ENCODE data around the gene HNRNPF. TPM values are rescaled to one million over a fixed set of nuclear protein-coding genes. Genes with fewer than 3 reads are reported as not detected.
A peak's percentile ranks its signal among the peaks of the same experiment; 100 is the strongest.

Gene HNRNPF
- total RNA-seq, 2 donors from 2014 or later = 283 to 299 TPM

- WGBS, 2 experiments (ENCODE audit: insufficient coverage in 1 of 2, insufficient read length in 1 of 2) = 94 to 100% methylated on average over 5 to 6 of the region's 6 CpGs
- H3K4me3 ChIP-seq (ENCODE audit: low read length) = no peak overlapping the region
These were observed 12.5 kb upstream of the HNRNPF start for GRCh38 chr10:43421519-43421918.

GRCh38 chr10:43421201-43421507 is 12.2 kb upstream of the HNRNPF start:
- WGBS, 2 experiments (ENCODE audit: insufficient coverage in 1 of 2, insufficient read length in 1 of 2) = 84 to 92% methylated on average over 2 to 4 of the region's 4 CpGs
- Histone ChIP-seq H3K4me3 (ENCODE audit: low read length) (peak overlapping the region; percentile 73), H3K4me1 (ENCODE audit: control insufficient read depth, insufficient read depth, low read length) (no peaks in the 10 kb centered on the region), H3K36me3 (ENCODE audit: control insufficient read depth, insufficient read depth, low read length) (no peaks in the 10 kb centered on the region), H3K27ac (ENCODE audit: low read depth, low read length) (no peak overlapping the region), H3K9ac (ENCODE audit: extremely low read depth, low read length, poor library complexity, severe bottlenecking) (no peak overlapping the region), H3K27me3 (ENCODE audit: control insufficient read depth, insufficient read depth, low read length, poor library complexity, severe bottlenecking) (no peaks in the 10 kb centered on the region), H3K9me3 (ENCODE audit: control insufficient read depth, low read length) (no peaks in the 10 kb centered on the region)
- Mint-ChIP-seq H3K27ac (peak overlapping the region; percentile 90), H3K4me3 (peak overlapping the region; percentile 68), H3K9me3 (peaks cover 16% of the 10 kb centered on the region), H3K4me1 (peaks cover 7% of the 10 kb centered on the region), H3K27me3 (ENCODE audit: insufficient read depth) (peaks cover 13% of the 10 kb centered on the region), H3K36me3 (ENCODE audit: low read depth) (peaks cover 3% of the 10 kb centered on the region)
- TF ChIP-seq CTCF (conservative IDR thresholded peaks at IDR 0.05) = no peak
- no peak for DNase-seq

More at GRCh38 chr10:43421519-43421918, 12.5 kb upstream of the HNRNPF start:
- Mint-ChIP-seq H3K4me3 (no peak overlapping the region), H3K27ac (no peak overlapping the region), H3K4me1 (peaks cover 7% of the 10 kb centered on the region), H3K36me3 (ENCODE audit: low read depth) (peaks cover 3% of the 10 kb centered on the region), H3K9me3 (peaks cover 16% of the 10 kb centered on the region), H3K27me3 (ENCODE audit: insufficient read depth) (peaks cover 13% of the 10 kb centered on the region)
- no peak for TF ChIP-seq CTCF (conservative IDR thresholded peaks at IDR 0.05)
- Histone ChIP-seq H3K36me3 (ENCODE audit: control insufficient read depth, insufficient read depth, low read length) (no peaks in the 10 kb centered on the region), H3K27ac (ENCODE audit: low read depth, low read length) (no peak overlapping the region), H3K4me1 (ENCODE audit: control insufficient read depth, insufficient read depth, low read length) (no peaks in the 10 kb centered on the region), H3K27me3 (ENCODE audit: control insufficient read depth, insufficient read depth, low read length, poor library complexity, severe bottlenecking) (no peaks in the 10 kb centered on the region), H3K9ac (ENCODE audit: extremely low read depth, low read length, poor library complexity, severe bottlenecking) (no peak overlapping the region), H3K9me3 (ENCODE audit: control insufficient read depth, low read length) (no peaks in the 10 kb centered on the region)
- no peak for DNase-seq

GRCh38 chr10:43420369-43421200 is 11.6 kb upstream of the HNRNPF start:
- Histone ChIP-seq H3K36me3 (ENCODE audit: control insufficient read depth, insufficient read depth, low read length) (no peaks in the 10 kb centered on the region), H3K27me3 (ENCODE audit: control insufficient read depth, insufficient read depth, low read length, poor library complexity, severe bottlenecking) (no peaks in the 10 kb centered on the region), H3K27ac (ENCODE audit: low read depth, low read length) (peak overlapping the region; percentile 63), H3K9ac (ENCODE audit: extremely low read depth, low read length, poor library complexity, severe bottlenecking) (peak overlapping the region; percentile 67), H3K9me3 (ENCODE audit: control insufficient read depth, low read length) (no peaks in the 10 kb centered on the region), H3K4me3 (ENCODE audit: low read length) (peak overlapping the region; percentile 73), H3K4me1 (ENCODE audit: control insufficient read depth, insufficient read depth, low read length) (no peaks in the 10 kb centered on the region)
- H3K4me3 Mint-ChIP-seq = peak overlapping the region; percentile 68
- peak; percentile 53 for TF ChIP-seq CTCF (conservative IDR thresholded peaks at IDR 0.05)
- H3K27ac Mint-ChIP-seq = peak overlapping the region; percentile 90
- WGBS, 2 experiments (ENCODE audit: insufficient coverage in 1 of 2, insufficient read length in 1 of 2) = 11 to 17% methylated on average over 24 to 63 of the region's 63 CpGs
- peaks cover 7% of the 10 kb centered on the region for H3K4me1 Mint-ChIP-seq
- DNase-seq = peak; percentile 89
- peaks cover 16% of the 10 kb centered on the region for H3K9me3 Mint-ChIP-seq
- H3K36me3 Mint-ChIP-seq (ENCODE audit: low read depth) = peaks cover 3% of the 10 kb centered on the region
- peaks cover 13% of the 10 kb centered on the region for H3K27me3 Mint-ChIP-seq (ENCODE audit: insufficient read depth)
